HG02610 (cell line): Measurements from ENCODE around the gene AMZ1.
A peak's percentile ranks its signal among the peaks of the same experiment; 100 is the strongest.
"Not testable (repeated sequence)": the region's sequence is repeated elsewhere in the genome, so short reads cannot be mapped to it uniquely, and the experiment has no call there.

Experiments
- ATAC-seq: cut with Tn5 transposase; IDR thresholded peaks from one replicate; pipeline ENCODE4 v1.9.1; 2021; ENCODE audit warnings: mild to moderate bottlenecking, moderate library complexity; ENCODE audit not compliant: unreplicated experiment

Gene AMZ1

DNA sequence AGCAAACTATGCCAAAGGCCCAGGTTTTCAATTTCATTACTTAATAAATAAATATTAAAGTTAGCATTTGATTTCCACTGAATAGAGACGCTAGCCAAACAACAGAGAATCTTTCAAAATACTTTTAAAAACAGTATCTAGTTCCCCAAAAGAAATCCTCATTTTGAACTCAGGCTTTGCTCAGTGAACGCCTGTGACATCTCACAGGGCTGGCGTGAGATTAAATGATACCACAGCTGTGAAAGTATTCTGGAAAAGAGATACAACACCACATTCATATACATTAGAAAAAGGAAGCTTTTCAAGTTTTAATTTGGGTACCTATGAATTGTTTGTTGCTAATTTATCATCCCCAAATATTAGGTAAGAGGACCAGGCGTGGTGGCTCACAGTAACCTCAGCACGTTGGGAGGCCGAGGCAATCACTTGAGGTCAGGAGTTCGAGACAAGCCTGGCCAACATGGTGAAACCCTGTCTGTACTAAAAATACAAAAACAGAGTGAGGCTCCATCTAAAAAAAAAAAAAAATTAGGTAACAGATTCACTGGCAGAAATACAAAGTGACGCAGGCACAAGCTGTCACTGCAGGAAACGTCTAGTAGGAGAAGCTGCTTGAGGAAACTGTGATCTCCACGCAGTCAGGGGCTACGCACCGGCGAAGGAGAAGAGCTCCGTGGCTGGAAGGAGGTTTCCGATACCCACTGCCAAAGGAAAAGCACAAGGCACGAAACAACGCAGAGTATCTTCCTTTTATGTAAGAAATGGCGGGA lies 50.0 kb downstream of the AMZ1 start:
- ATAC-seq: no peak

DNA sequence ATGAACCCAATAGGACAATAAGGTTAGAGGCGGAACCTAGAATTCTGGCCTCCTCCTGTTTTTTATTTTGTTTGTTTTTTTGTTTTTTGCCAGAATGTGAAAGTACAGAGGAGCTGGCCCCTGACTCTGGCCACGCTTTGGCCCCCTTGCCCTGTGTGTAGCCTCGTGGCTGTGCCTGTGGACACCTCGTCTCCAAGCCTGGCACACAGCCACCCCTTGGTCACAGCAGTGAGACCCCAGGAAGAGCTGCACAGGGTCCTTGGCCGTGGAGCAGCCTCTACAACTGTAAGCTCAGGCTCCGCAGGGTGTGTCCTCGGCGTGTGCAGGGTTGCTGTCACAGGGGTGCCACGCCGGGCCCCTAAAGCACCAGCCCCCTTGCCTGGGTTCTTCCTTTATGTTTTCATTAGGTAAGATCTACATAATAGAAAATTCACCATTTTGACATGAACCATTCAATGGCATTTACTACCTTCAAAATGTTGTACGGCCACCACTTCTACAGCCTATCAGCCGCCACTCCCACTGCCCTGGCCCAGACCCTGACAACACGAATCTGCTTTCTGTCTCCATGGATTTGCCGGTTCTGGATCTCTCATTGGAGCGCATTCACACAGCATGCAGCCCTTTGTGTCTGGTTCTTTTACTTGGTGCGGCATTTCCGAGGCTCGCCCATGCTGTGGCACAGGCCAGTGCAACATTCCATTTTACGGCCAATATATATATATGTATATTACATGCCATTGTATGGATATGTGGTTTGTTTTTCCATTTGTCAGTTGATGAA lies 51.0 kb downstream of the AMZ1 start:
- no peak for ATAC-seq

DNA sequence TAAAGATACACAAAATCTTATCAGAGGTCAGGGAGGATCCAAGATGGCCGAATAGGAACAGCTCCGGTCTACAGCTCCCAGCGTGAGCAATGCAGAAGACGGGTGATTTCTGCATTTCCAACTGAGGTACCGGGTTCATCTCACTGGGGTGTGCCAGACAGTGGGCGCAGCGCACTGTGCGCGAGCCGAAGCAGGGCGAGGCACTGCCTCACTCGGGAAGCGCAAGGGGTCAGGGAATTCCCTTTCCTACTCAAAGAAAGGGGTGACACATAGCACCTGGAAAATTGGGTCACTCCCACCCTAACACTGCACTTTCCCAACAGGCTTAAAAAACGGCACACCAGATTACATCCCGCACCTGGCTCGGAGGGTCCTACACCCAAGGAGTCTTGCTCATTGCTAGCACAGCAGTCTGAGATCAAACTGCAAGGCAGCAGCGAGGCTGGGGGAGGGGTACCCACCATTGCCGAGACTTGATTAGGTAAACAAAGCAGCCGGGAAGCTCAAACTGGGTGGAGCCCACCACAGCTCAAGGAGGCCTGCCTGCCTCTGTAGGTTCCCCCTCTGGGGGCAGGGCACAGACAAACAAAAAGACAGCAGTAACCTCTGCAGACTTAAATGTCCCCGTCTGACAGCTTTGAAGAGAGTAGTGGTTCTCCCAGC lies 55.7 kb downstream of the AMZ1 start:
- ATAC-seq: not testable (repeated sequence)

DNA sequence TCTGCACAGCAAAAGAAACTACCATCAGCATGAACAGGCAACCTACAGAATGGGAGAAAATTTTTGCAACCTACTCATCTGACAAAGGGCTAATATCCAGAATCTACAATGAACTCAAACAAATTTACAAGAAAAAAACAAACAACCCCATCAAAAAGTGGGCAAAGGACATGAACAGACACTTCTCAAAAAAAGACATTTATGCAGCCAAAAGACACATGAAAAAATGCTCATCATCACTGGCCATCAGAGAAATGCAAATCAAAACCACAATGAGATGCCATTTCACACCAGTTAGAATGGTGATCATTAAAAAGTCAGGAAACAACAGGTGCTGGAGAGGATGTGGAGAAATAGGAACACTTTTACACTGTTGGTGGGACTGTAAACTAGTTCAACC lies 60.7 kb downstream of the AMZ1 start:
- not testable (repeated sequence) for ATAC-seq

DNA sequence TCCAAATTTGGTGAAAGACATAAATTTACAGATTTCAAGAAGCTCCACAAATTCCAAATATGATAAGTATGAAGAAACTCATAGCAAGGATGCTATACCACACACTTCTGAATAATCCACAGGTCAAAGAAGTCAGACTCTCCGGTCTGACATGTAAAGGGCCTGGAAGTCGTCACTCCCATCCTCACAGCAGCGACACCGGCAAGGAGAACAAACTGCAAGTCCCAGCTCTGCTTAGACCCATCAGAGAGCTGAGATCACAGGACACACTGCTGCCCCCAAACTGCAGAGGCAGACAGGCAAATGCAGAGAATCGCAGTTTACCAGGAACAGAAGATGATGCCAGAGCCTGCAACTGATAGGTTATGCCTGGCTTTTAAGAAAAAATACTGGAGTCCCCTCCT lies 62.0 kb downstream of the AMZ1 start:
- ATAC-seq: no peak

DNA sequence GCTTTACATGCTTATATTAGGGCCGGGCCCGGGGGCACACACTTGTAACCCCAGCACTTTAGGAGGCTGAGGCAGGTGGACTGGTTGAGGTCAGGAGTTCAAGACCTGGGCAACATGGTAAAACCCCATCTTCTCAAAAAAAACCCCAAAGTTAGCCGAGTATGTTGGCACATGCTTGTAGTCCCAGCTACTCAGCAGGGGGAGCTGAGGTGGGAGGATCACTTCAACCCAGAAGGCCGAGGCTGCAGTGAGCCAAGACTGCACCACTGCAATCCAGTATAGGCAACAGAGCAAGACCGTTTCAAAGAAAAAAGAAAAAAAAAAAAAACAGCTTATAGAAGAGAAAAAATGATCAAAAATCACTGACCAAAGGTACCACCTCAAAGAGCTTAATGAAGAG lies 63.1 kb downstream of the AMZ1 start:
- no peak for ATAC-seq

DNA sequence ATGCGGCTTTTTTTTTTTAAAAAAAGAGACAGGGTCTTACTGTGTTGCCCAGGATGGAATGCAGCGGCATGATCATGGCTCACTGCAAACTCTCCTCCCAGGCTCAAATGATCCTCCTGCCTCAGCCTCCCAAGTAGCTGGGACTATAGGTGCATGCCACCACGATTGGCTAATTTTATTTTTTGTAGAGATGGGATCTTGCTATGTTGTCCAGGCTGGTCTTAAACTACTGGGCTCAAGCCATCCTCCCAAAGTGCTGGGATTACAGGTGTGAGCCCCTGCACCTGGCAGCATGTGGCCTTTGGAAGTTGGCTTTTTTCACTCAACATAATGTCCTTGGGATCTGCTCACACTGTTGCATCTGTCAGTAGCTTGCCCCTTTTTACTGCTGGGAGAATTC lies 65.1 kb downstream of the AMZ1 start:
- ATAC-seq: no peak

DNA sequence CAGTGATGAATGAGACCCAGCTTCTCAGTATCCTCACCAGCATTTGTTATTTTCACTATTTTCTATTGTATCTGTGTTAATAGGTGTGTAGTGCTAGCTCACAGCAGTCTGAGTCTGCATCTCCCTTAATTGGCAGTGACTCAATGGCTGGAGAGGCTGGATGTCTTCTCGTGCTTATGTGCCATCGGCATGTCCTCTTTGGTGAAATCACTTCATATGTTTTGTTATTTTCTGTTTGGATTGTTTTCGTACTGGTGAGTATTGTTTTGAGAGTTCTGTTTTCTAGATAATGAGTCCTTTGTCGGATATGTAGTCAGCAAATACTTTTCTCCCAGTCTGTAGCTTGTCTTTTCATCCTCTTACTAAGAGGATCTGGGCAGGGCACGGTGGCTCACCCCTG lies 66.1 kb downstream of the AMZ1 start:
- no peak for ATAC-seq

DNA sequence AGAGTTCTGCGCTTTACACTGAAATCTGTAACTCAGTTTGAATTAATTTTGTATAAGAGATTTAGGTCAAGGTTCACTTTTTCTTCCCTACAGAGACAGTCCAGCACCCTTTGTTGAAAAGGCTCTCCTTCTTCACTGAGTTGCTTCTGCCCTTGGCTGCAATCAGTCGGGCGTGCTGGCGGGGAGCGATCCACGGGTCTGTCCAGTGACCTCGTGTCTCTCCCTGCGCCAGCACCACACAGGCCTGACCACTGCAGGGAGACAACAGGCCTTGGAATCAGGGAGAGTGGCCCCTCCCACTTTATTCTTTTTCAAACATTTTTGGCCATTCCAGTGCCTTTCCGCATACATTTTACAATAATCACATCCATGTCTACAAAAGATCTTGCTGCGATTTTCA lies 66.9 kb downstream of the AMZ1 start:
- ATAC-seq: no peak

DNA sequence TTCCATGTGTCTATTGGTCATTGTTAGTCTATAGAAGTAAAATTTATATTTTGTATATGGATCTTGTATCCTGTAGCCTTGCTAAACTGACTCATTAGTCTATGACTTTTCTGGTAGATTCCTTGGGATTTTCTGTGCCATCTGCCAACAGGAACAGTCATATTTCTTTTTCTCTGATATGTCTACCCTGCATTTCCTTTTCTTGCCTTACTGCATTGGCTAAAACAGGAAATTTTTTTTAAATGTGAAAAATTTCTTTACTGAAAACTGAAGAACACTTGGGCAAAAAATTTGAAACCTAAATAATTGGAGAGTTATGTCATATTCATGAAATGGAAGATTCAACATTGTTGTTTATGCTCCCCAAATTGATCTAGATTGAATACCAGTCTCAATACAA lies 67.5 kb downstream of the AMZ1 start:
- ATAC-seq: no peak

DNA sequence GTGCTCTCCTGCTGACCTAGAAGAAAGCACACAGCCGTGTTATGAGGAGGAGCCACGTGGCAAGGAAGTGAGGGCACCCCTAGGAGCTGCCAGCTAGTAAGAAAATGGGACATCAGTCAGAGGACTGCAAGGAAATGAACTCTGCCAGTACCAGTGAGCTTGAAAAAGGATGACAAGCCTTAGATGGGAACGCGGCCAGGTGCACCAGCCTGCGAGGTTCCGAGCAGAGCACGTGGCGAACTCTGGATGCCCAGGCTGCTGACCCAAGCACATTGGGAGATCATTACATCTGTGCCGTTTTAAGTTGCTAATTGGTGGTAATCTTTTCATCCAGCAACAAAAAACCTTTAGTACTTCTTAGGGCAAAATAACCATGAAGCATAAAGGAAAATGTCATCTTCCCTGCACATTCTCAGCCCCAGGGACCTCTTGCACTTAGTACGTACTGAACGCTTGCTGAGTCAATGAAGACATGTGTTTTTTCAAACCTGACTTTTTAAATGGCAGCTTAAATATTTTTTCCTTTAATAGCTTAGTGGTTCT lies 69.4 kb downstream of the AMZ1 start:
- ATAC-seq: peak; percentile 9

DNA sequence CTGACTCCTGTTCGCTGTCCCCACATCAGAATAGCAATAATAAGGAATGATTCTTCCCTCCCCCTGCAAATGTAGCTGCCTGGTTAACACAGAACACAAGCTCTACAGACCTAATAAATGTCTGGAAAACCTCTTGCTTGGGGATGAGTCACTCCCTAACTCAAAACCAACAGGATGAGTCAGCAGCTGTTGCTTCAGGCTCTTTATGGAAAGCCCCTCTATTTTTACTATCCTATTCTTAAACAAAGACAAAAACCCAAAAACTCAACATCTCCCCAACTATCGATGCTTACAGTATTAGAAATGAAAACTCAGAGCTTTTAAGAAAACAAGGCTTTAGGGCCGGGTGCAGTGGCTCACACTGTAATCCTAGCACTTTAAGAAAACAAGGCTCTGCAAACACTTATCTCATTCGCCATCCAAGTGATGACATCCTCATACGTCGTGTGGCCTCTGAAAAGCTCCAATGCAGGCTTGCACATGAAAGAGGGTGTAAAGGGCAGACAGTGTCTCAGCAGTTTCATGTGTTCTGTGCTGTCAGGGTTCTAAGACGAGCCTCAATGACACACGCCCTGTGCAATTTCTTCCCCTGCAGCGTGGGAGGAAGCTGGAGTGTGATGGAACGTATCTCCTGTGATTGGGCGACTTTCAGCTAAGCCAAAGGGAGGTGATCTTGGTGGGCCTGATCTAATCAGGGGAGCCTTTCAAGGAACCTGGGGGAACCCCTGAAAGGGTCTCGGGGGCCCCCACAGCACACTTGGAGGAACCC lies 70.1 kb downstream of the AMZ1 start:
- ATAC-seq: peak; percentile 75

DNA sequence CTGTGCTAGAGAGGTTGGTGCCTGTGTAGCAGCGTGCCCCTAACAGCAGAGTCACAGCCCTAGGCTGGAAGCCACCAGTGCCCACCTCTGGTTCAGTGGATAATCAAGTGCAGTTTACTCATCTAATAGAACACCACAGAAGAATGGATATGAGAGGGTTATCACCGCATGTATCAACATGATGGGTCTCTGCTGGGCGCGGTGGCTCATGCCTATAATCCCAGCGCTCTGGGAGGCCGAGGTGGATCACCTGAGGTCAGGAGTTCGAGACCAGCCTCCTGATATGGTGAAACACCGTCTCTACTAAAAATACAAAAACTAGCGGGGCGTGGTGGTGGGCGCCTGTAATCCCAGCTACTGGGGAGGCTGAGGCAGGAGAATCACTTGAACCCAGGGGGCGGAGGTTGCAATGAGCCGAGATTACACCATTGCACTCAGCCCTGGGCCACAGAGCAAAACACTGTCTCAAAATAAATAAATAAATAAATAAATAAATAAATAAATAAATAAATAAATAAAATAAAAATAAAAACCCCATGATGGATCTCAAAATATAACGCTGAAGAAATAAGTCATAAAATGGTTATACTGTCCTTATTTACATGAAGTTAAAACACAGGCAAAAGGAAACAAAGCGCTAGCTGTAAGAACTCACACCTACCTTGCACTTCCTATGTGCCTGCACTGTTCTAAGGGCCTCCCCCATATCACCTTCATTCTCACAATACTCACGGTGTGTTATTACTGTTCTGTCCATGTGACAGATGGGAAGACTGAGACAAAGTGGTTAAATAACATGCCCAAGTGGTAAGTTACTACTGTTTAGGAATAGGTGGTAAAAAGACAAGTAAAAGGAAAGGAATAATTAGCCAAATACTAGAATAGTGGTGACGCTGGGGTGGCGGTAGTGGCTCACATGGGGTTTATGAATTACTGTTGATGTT lies 70.9 kb downstream of the AMZ1 start:
- ATAC-seq: no peak

DNA sequence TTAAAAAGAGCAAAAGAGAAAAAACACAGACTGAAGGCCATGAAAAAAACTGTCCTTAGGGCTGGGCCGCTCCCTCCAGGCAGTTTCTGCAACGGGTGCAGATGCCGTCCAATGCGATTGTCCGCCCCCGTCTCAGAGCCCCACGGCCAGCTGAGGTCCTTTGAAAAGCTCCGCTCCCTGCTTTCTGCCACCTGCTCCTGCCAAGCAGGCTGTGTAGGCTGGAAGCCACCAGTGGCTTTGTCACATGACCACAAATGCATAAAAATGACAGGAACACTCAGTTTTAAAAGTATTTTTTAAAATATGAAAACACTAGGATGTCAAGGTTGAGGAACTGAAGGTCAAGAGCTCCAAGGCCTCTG lies 71.7 kb downstream of the AMZ1 start:
- no peak for ATAC-seq

DNA sequence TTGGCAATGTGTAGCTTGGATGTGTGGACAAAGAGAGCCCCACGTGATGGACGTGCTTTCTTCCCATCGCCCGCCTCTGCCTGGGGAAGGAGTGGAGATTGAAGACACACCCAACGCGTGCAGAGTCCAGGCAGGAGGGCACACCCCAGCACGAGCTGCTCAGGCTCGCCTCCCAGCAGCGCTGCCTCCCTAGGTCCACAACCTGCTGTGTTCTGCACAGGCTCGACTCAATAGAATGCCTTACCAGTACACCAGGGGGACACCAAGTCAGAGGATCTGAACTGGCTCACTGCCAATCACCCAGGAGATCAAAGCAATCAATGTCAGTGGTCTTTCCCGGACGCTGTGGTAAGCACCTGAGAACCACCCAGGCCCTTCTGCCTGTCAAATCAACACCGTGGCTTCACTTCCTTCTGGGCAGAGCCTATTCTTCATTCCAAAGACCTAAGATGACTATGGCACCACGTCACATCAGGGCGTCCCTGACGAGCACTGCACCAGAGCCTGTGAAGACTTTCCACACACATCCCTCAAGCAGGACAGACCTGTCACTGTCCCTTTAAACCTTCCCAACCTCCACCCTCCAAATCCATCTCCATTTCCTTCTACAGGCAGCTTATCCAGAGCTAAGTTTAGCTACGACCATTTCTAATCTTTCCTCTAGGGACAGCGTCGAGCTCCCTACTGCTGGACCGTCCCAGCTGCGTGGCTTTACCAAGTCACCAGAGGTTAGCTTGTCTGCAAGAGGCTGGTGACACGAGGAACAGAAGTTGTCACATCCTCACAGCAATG lies 72.3 kb downstream of the AMZ1 start:
- no peak for ATAC-seq

DNA sequence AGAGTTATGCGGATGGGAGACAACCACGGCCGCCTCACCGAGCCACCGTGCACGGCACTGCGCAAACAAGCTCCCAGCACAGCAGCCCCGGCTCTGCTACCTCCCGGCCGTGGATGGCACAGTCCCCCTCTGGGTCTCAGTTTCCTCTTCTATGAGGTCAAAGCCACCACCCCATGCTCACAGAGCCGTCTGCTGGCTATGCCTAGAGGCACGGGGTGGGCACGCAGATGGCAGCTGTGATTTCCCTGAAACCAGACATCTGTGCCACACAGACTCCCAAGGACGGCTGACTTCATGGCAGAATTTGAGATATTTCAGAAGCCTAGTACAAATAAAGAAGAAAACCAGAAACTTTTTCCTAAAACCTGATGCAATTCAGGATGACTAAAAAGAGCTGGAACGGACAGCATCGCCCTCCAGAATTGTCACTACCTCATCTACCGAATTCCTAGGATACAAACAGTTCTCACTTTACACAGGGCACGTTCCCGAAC lies 73.2 kb downstream of the AMZ1 start:
- ATAC-seq: no peak

DNA sequence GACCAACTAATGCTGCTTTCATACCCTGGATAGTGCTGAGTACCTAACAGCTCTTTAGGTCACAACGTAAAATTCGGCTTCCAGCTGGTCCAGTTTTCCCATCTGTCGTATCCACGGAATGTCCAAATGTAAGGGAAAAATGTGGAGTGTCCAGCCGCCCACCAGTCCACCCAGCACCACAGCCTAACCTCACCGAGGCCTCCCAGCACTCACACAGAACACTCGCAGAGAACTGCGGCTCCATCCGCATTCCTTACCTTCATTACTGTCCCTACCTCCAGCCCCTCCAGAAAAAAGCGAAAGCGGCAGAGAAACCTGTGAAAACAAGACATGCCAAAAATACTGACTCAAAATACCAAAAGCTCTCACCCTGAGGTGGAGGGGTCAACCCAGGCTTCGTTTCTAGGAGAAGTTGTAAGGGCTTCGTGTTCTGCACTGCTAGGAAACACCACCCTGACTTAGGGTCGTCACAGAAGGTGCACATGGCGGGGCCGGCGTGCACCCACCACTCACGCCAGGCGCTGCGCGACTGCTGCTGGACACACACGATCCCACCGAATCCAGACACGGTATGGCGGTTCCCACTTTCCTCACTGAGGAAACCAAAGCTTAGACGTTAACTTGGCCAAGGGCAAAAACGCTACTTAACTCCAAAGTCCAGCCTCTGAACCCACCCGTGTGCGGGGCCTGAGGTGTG lies 73.9 kb downstream of the AMZ1 start:
- no peak for ATAC-seq

DNA sequence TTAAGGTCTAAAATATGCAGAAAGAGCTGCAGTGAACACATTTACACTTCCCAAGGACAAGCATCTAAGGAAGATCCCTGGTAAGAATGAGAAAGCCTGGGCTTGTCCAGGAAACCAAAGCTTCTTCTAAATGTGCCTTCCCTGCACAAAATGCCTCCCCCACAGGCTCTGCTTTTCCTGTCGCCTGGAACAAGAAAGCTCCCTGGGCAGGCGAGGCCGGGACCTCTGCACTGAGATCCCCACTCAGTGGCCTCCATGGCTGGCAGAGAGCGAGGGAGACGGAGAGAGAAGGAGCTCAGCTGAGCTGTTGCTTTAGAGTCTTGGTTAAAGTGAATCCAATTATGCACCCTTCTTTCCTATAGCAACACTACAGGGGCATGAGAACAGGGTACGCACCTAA lies 75.6 kb downstream of the AMZ1 start:
- no peak for ATAC-seq
